ENCODE measurements around the gene SH3RF3. TPM values are rescaled to one million over a fixed set of nuclear protein-coding genes. Genes with fewer than 3 reads are reported as not detected.

The SH3RF3 gene
- total RNA-seq, 2 experiments from 2014 or later, result 0.31 to 0.36 TPM

DNA sequence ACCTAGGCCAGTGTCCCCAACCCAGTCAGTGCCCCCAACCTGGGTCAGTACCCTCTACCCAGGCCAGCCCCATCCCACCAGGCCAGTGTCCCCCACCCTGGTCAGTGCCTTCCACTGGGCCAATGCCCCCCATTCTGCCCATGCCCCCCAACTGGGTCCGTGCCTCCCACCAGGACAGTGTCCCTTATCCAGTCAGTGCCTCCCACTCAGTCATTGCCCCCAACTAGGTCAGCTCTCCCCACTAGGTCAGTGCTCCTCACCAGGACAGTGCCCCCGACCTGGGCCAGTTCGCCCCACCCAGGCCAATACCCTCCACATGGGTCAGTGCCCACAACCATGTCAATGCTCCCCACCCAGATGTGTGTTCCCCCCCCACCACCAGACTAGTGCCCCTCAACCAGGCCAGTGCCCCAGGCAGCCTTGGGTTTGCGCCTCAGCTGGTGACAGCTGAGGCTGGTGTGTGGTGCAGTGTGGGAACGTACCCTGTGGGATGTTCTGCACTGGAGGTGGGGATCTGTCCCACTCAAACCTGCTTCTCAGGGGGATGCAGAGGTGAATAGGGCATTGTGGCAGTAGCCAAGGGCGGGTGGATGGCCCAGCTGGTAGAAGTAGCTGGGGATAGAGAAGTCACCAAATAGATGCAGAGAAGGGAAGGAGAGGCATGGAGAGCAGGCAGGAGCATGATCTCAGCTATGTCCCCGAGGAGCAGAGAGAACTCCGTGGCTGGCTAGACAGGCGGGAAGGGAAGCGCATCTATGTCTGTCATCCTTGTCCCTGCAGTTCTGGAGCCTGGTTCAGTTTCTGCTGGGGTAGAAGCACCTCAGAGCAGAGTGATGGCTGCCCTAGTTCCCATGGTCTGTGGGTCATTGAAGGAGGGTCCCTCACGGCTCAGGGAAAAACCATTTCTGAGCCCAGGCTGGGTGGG lies 168.8 kb downstream of the SH3RF3 start:
- no peaks in the 10 kb centered on the region for H3K36me3 Mint-ChIP-seq
- POLR2A ChIA-PET, result no interaction called here
- H3K4me3 Mint-ChIP-seq, result no peak overlapping the region
- H3K9me3 Mint-ChIP-seq, result peaks cover 2% of the 10 kb centered on the region
- ATAC-seq (ENCODE audit: low read depth), result no peak
- H3K4me1 Mint-ChIP-seq, result peaks cover 8% of the 10 kb centered on the region
- DNase-seq, result no peak
- H3K27me3 Mint-ChIP-seq, result no peaks in the 10 kb centered on the region
- no peak overlapping the region for H3K27ac Mint-ChIP-seq

- no peak for ATAC-seq (ENCODE audit: low read depth)
- POLR2A ChIA-PET, result no interaction called here
- Mint-ChIP-seq H3K36me3 (no peaks in the 10 kb centered on the region), H3K27me3 (no peaks in the 10 kb centered on the region), H3K4me3 (no peak overlapping the region), H3K27ac (no peak overlapping the region), H3K4me1 (peaks cover 8% of the 10 kb centered on the region), H3K9me3 (peaks cover 2% of the 10 kb centered on the region)
- DNase-seq, result no peak
These were observed 169.8 kb downstream of the SH3RF3 start for GRCh38 chr2:109298851-109299250.

GRCh38 chr2:109299536-109299935 lies 170.5 kb downstream of the SH3RF3 start:
- DNase-seq (no peak), ATAC-seq (ENCODE audit: low read depth) (no peak)
- H3K27me3 Mint-ChIP-seq, result no peaks in the 10 kb centered on the region
- H3K9me3 Mint-ChIP-seq, result peaks cover 2% of the 10 kb centered on the region
- no peak overlapping the region for H3K27ac Mint-ChIP-seq
- no peaks in the 10 kb centered on the region for H3K36me3 Mint-ChIP-seq
- peaks cover 7% of the 10 kb centered on the region for H3K4me1 Mint-ChIP-seq
- no peak overlapping the region for H3K4me3 Mint-ChIP-seq
- POLR2A ChIA-PET, result no interaction called here

DNA sequence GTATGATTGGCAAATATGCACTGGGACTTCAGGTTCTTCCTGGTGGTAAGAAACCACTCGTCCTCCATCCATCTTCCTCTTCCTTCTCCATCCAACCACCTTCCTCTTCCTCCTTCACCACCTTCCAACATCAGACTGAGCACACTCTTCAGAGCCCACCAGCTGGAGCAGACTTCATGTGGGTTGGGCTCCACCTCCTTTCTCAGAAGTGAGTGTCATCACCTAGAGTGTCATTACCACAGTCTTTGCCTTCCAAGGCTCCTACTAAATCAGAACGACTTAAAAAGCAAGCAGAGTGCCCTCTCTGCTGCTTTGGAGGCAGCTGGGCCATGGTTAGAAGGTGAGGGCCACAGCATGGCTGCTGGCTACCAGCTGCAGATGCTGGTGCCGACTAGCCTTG lies 171.6 kb downstream of the SH3RF3 start:
- Mint-ChIP-seq H3K4me1 (peaks cover 3% of the 10 kb centered on the region), H3K27ac (no peak overlapping the region), H3K27me3 (no peaks in the 10 kb centered on the region), H3K36me3 (no peaks in the 10 kb centered on the region), H3K4me3 (no peak overlapping the region), H3K9me3 (no peaks in the 10 kb centered on the region)
- ATAC-seq (ENCODE audit: low read depth), result peak; percentile 52
- DNase-seq, result no peak
- POLR2A ChIA-PET, result no interaction called here

DNA sequence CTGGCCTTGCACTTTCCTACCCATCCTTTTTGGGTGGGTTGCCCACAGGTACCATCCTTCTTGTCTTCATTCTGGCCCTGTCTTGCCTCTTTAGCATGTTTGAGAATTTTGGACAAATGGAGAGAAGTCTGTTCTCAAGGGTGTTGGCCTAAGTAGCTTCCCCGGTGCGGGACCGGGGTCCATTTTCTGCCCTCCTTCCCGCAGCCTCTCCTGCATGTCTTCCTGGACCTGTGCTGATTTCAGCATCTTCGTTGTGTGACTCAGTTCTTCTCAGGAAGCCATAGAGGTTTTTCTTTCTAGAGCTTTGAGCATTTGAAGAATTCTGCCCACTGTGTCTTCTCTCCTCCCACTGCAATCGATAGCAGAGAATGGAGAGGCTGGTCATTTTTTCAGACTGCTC lies 172.7 kb downstream of the SH3RF3 start:
- Mint-ChIP-seq H3K36me3 (no peaks in the 10 kb centered on the region), H3K4me3 (no peak overlapping the region), H3K9me3 (no peaks in the 10 kb centered on the region), H3K4me1 (peaks cover 3% of the 10 kb centered on the region), H3K27ac (no peak overlapping the region), H3K27me3 (no peaks in the 10 kb centered on the region)
- POLR2A ChIA-PET, result no interaction called here
- DNase-seq, result no peak
- ATAC-seq (ENCODE audit: low read depth), result no peak

DNA sequence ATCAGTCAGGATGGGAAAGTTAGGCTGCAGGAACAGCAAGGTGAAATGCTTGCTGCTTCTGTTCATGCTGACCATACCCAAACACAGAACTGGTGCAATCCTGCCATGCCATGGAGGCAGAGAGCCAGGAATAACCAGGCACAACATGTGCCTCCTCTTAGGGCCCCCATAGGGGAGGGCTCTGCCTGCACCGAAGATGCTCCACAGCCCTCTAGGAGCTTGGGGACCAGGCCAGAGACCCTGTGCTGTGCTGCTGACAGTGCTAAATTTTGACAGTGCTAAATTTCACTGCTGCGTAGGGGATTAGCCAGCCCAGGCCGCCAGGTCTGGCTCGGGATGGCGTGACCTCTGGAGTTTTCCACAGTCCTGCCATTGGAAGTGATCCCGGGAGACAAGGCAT lies 173.3 kb downstream of the SH3RF3 start:
- DNase-seq (no peak), ATAC-seq (ENCODE audit: low read depth) (no peak)
- Mint-ChIP-seq H3K4me3 (no peak overlapping the region), H3K4me1 (peaks cover 3% of the 10 kb centered on the region), H3K27me3 (no peaks in the 10 kb centered on the region), H3K36me3 (no peaks in the 10 kb centered on the region), H3K9me3 (no peaks in the 10 kb centered on the region), H3K27ac (no peak overlapping the region)
- POLR2A ChIA-PET, result no interaction called here

- H3K4me1 Mint-ChIP-seq, result peaks cover 2% of the 10 kb centered on the region
These were observed 175.2 kb downstream of the SH3RF3 start for GRCh38 chr2:109304242-109304641.

DNA sequence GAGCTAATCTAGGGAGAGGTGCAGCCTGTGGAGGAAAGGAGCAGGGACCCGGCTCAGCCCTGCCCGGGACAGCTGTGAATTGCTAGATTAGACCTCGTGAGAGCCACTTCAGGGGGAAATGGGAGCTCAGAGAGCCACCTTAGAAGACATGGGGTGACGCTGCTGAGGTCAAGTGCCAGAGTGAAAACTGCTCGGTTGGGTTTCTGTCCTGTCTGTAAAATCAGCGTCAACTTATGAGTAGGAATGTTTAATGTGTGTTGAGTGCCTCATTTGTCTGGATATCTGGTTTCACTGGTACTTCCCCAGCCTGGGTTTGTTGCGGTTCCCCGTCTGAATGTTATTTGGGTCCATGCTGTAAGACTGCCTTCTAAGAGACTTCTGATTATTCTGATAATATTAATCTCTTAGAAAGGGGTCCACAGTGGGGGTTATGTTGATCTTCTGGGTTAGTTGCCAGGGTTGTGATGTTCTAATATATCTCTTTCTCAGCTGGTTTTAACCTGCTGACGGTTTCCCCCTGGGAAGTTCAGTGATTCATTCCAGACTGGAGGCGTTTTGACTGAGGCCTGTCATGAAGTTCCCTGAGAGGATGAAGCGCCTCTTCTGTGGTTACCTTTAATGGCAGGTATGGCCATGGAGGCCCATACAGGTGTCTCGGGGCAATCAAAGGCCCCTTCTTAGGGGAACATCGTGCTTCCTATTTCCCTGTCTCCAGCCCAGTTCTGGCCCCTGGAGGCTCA lies 175.9 kb downstream of the SH3RF3 start:
- Mint-ChIP-seq H3K4me3 (no peak overlapping the region), H3K27me3 (no peaks in the 10 kb centered on the region), H3K9me3 (peaks cover 1% of the 10 kb centered on the region), H3K27ac (no peak overlapping the region), H3K4me1 (peaks cover under 1% of the 10 kb centered on the region), H3K36me3 (no peaks in the 10 kb centered on the region)
- POLR2A ChIA-PET, result no interaction called here
- ATAC-seq (ENCODE audit: low read depth), result no peak
- no peak for DNase-seq

More at GRCh38 chr2:109304242-109304641, 175.2 kb downstream of the SH3RF3 start:
- H3K27ac Mint-ChIP-seq, result no peak overlapping the region
- POLR2A ChIA-PET, result interaction anchor here (0.6 kb wide), 1 partner anchor 10 kb away, joined by 3 read pairs; no protein-coding TSS in a partner anchor
- ATAC-seq (ENCODE audit: low read depth) (no peak), DNase-seq (no peak)
- no peaks in the 10 kb centered on the region for H3K27me3 Mint-ChIP-seq
- no peaks in the 10 kb centered on the region for H3K36me3 Mint-ChIP-seq
- H3K9me3 Mint-ChIP-seq, result no peaks in the 10 kb centered on the region
- no peak overlapping the region for H3K4me3 Mint-ChIP-seq

DNA sequence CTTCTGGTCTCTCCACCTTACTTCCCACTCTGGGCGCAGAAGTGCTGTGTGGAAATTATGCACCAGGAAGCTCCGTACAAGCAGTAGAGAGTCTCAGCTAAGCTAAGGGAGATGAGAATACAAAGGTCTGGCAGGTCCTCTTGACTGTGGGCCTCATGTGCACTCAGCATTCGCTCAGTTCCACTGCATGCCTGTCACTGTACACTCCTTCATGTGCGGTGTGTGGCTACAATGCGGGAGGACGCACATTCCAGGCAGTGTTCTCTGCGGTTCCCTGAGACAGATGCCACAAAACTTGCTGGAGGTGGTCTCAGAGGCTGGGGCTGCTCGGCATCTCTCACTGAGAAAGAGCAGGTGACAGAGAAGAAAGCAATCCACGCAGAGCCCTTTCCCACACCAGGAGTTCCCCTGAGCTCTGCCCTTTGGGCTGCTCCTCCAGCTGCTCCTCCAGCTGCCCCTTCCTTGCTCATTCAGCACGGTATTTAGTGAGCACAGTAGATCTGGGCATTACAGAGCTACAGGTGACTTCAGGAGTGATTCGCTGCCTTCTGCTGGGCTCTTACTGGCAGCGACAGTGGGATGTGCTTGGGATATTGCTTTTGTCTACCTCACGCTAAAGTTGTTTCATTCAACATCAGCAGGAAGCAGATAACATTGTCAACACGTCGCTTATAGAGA lies 176.6 kb downstream of the SH3RF3 start:
- Mint-ChIP-seq H3K27me3 (no peaks in the 10 kb centered on the region), H3K9me3 (peaks cover 1% of the 10 kb centered on the region), H3K27ac (no peak overlapping the region), H3K4me1 (no peaks in the 10 kb centered on the region), H3K4me3 (no peak overlapping the region), H3K36me3 (no peaks in the 10 kb centered on the region)
- DNase-seq (no peak), ATAC-seq (ENCODE audit: low read depth) (no peak)
- POLR2A ChIA-PET, result no interaction called here

- ATAC-seq (ENCODE audit: low read depth) (no peak), DNase-seq (no peak)
- H3K36me3 Mint-ChIP-seq, result no peaks in the 10 kb centered on the region
- H3K27me3 Mint-ChIP-seq, result no peaks in the 10 kb centered on the region
- no peak overlapping the region for H3K27ac Mint-ChIP-seq
- POLR2A ChIA-PET, result no interaction called here
- H3K9me3 Mint-ChIP-seq, result peaks cover 1% of the 10 kb centered on the region
- no peak overlapping the region for H3K4me3 Mint-ChIP-seq
- H3K4me1 Mint-ChIP-seq, result no peaks in the 10 kb centered on the region
These were observed 177.2 kb downstream of the SH3RF3 start for GRCh38 chr2:109306190-109306589.

- Mint-ChIP-seq H3K9me3 (peaks cover 1% of the 10 kb centered on the region), H3K4me3 (no peak overlapping the region), H3K4me1 (no peaks in the 10 kb centered on the region), H3K27ac (no peak overlapping the region), H3K36me3 (no peaks in the 10 kb centered on the region), H3K27me3 (peaks cover 13% of the 10 kb centered on the region)
- ATAC-seq (ENCODE audit: low read depth) (no peak), DNase-seq (no peak)
- POLR2A ChIA-PET, result no interaction called here
These were observed 182.8 kb downstream of the SH3RF3 start for GRCh38 chr2:109311771-109312170.

GRCh38 chr2:109312902-109313301 lies 183.9 kb downstream of the SH3RF3 start:
- H3K4me3 Mint-ChIP-seq, result no peak overlapping the region
- peaks cover 13% of the 10 kb centered on the region for H3K27me3 Mint-ChIP-seq
- POLR2A ChIA-PET, result no interaction called here
- no peaks in the 10 kb centered on the region for H3K4me1 Mint-ChIP-seq
- H3K36me3 Mint-ChIP-seq, result no peaks in the 10 kb centered on the region
- ATAC-seq (ENCODE audit: low read depth) (no peak), DNase-seq (no peak)
- peaks cover 1% of the 10 kb centered on the region for H3K9me3 Mint-ChIP-seq
- no peak overlapping the region for H3K27ac Mint-ChIP-seq

GRCh38 chr2:109313343-109313742 lies 184.3 kb downstream of the SH3RF3 start:
- Mint-ChIP-seq H3K27me3 (peaks cover 13% of the 10 kb centered on the region), H3K36me3 (no peaks in the 10 kb centered on the region), H3K27ac (no peak overlapping the region), H3K4me3 (no peak overlapping the region), H3K9me3 (peaks cover 1% of the 10 kb centered on the region), H3K4me1 (no peaks in the 10 kb centered on the region)
- no peak for DNase-seq
- POLR2A ChIA-PET, result no interaction called here
- no peak for ATAC-seq (ENCODE audit: low read depth)
